HK-2 (cell line): ENCODE results near the gene NNT.
"Not testable (repeated sequence)": the region's sequence is repeated elsewhere in the genome, so short reads cannot be mapped to it uniquely, and the experiment has no call there.

Experiments
- DNase-seq: peaks from one replicate; pipeline ENCODE4 v3.0.0-alpha.2; 2018; ENCODE audit not compliant: unreplicated experiment

The NNT gene

GRCh38 chr5:43631182-43631910 is 28.4 kb downstream of the NNT start:
- DNase-seq, result peak; percentile 28

DNA sequence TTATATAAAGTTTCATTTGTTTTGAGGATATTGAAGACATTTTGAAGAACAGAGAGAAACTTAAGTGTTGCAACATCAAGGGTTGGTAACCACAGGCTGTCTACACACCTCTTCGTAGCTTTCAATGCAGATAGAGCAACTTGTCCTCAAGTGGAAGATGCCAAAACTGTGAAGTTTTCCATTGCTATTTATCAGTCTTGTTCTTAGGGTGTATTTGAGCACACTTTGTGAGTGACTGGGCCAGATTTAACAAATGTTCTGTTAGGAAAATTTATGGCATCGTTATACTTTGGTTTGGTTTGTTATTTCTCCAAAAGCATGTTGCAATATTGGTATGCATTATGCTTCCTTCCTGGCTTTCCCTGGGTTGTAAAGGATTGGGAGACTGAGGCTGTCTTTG is 31.6 kb downstream of the NNT start:
- DNase-seq, result no peak

- DNase-seq, result no peak
These were observed 32.4 kb downstream of the NNT start for GRCh38 chr5:43635374-43635773.

DNA sequence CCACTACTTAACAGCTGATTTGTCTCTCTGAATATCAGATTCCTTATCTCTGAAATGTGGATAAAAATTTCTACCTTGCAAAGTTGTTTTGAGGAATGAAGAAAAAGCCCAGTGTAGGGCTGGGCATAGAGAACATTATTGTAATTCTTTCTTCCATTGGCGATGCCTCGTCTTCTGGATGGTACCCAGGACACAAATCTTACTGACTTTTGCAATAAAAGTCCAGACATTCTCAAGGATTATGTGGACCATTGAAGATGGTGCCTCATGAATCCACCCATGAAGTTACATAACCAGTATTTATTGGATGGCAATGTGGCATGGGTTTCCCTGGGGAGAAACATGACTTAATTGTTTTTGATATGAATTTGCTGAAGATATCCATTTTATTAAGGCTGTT is 33.1 kb downstream of the NNT start:
- no peak for DNase-seq

GRCh38 chr5:43637416-43637815 is 34.4 kb downstream of the NNT start:
- no peak for DNase-seq

DNA sequence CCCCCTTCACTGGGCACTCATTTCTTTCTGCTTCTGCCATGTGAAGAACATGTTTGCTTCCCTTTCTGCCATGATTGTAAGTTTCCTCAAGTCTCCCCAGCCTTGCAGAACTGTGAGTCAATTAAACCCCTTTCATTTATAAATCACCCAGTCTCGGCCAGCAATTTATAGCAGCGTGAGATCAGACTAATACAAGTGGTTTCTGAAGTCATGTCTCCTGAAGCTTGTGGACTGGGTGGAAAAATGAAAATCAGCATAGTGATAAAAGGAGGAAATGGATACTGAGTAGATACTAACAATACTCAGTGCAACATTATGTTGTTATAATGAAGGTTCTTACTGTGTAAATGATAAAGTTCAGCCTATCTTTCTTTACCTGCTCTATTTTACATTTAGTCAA is 35.1 kb downstream of the NNT start:
- DNase-seq, result no peak

DNA sequence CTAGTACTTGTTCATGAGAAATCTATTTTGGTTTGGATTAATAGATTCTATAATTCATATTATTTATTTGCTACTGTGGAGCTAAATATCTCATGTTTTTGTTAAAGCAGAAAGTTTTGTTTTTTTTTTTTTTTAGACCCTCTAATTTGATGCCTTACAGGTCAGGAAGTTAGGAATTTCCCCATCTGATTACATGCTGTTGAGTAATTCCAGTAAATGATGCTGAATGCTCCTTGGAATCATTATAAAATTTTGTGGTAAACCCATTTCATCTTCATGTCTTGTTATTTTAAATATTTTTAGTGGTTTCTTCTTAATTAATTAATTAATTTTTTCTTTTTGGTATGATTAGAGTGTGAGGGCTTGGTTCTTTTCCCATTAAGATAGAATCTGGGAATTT is 35.6 kb downstream of the NNT start:
- DNase-seq, result no peak

- no peak for DNase-seq
These were observed 36.6 kb downstream of the NNT start for GRCh38 chr5:43639566-43639965.

GRCh38 chr5:43642428-43642827 is 39.4 kb downstream of the NNT start:
- no peak for DNase-seq

- DNase-seq, result no peak
These were observed 40.3 kb downstream of the NNT start for GRCh38 chr5:43643327-43643726.

- DNase-seq, result no peak
These were observed 40.8 kb downstream of the NNT start for GRCh38 chr5:43643750-43644149.

GRCh38 chr5:43646992-43647391 is 44.0 kb downstream of the NNT start:
- no peak for DNase-seq

DNA sequence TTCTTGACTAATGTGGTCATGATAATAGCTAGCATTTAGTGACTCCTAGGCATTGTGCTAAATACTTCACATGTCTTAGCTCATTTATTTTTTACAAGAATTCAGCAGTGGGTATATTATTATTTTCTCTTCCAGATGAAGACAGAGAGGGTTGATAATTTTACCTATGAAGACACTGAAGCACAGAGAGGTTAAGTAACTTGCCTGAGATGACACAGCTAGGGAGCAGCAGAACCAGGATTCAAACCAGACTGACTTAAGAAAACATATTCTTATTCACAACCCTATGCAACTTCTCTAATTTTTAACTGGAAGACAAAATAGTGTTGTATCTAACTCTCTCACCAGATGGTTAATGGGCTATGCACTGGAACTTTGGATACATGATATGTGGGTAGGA is 44.8 kb downstream of the NNT start:
- no peak for DNase-seq

- no peak for DNase-seq
These were observed 45.6 kb downstream of the NNT start for GRCh38 chr5:43648499-43649124.

GRCh38 chr5:43649256-43649655 is 46.3 kb downstream of the NNT start:
- DNase-seq, result no peak

DNA sequence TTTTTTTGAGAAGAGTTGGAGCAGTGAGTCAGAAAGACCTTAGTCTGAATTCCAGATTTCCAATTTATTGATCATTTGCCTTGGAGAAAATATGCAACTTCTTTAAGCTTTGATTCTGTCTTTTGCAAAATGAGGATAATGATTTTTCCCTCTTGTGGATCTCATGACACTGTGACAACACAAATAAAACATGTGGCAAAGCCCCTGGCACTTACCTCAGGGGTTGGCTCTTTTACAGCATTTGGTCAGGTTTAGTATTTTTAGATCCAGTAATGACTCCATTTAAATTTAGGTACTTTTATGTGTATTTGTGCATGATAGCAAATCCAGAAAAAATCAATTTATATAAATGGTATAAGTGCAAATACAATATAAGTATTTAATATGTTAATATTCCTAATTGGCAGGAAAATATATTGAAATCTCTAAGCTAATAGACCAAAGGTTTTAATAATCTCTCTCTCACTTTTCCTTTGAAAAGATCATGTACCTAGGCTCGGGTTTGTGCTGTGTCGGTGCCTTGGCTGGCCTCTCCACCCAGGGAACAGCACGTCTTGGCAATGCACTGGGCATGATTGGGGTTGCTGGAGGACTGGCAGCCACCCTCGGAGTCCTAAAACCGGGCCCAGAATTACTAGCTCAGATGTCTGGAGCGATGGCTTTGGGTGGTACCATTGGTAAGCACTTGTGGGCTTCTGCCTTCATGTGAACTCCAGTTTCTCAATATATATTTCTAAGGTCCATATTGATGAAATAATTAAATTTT is 49.7 kb downstream of the NNT start:
- DNase-seq, result no peak

DNA sequence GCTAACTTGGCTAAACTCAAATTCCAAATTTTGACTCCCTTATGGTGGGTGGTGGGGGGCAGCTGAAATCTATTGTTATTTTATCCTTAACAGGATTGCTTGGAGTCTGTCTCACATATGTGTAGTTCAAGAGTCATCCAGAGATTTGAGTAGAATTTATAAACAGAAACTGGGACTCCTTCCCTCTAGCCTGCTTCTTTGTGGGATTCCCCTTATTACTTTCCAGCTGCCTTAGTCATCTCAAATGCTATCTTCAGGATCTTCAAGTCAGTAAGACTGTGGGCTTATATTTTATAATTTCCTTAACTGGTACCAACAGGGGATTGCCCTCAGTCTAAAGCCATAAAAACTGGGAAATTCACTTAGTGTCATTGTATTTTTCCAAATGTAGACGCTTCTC is 55.5 kb downstream of the NNT start:
- DNase-seq, result no peak

DNA sequence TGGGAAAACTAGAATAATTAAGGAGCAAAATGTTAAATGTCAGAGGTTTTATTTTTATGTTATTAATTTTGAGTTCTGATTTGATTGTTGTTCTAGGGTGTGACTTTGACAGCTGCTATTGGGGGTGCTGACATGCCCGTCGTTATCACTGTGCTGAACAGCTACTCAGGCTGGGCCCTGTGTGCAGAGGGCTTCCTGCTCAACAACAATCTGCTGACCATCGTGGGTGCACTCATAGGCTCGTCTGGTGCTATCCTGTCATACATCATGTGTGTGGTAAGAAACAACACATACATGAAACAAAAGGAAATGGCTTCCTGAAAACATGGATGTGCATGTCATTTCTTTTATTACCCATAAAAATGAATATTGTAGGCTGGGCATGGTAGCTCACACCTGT is 56.1 kb downstream of the NNT start:
- no peak for DNase-seq

DNA sequence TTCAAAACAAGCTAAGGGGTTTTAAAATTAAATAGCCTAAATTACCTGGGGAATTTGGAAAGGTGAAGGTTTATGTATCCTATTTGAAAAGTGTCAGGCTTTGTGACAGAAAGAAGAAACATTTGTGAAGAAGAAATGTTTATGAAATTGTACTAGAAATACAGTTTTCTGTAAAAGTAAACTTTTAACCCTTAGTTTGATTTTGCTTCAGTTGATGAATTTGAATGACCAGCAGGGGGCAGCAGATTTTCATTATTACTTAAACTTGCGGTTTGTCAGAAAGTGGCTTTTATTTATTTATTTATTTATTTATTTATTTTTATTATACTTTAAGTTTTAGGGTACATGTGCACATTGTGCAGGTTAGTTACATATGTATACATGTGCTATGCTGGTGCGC is 58.1 kb downstream of the NNT start:
- DNase-seq, result peak; percentile 7

DNA sequence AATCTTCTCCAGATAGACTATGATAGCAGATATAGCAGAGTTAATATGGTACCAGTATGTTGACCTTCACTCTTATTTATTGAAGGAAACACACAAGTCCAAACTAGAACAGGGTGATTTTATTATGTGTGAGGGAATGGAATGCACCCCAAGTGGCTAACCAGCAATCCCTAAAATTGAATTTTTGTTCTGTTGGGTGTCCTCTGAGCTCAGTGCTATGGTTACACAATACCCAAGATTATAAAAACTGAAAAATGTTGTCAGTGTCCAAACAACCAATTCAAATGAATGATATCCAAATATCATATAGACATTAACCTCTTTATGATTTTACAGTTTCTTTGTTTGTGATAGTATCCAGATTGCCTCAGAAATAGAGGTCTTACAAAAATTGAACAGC is 60.9 kb downstream of the NNT start:
- no peak for DNase-seq

GRCh38 chr5:43664501-43665040 is 61.6 kb downstream of the NNT start:
- DNase-seq, result no peak

DNA sequence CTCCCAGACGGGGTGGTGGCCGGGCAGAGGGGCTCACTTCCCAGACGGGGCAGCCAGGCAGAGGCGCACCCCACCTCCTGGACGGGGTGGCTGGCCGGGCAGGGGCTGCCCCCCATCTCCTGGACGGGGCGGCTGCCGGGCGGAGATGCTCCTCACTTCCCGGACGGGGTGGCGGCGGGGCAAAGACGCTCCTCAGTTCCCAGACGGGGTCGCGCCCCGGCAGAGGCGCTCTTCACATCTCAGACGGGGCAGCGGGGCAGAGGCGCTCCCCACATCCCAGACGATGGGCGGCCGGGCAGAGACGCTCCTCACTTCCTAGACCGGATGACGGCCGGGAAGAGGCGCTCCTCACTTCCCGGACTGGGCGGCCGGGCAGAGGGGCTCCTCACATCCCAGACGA is 62.8 kb downstream of the NNT start:
- not testable (repeated sequence) for DNase-seq

DNA sequence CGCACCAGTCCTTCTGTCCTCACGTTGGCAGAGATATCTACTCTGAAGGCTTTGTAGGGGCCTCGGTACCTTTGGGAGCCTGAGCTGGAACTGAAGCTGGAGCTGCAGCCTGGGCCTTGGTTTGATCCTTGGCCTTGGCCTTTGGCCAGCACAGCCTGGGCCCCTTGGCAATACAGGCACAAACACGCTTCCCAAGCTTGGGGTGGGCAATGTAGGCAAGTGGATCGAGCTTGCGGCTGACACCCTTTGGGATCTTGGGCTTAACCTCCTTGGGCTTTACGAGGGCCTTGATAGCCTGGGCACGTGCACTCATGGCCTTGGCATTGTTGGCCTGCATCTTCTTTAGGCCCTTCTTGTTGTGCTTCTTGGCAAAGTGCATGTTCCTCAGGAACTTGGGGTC is 63.7 kb downstream of the NNT start:
- not testable (repeated sequence) for DNase-seq
